NCI-H128 (cell line): ENCODE measurements around the gene IFI16.
"Not testable (repeated sequence)": the region's sequence is repeated elsewhere in the genome, so short reads cannot be mapped to it uniquely, and the experiment has no call there.

Source experiments
- DNase-seq: peaks from one replicate; lab custom pipeline; 2025; ENCODE audit not compliant: unreplicated experiment; lab: John Stamatoyannopoulos, UW

Gene IFI16

GRCh38 chr1:159009704-159010361, at the start of gene IFI16:
TSS of gene IFI16 (plus strand) at chr1:159009907. CDS start at chr1:159014681, 4,774 bp downstream.
- DNase-seq, result no peak

GRCh38 chr1:158961178-158961577, 48.5 kb upstream of the IFI16 start:
- DNase-seq, result no peak

GRCh38 chr1:158962983-158963382, 46.7 kb upstream of the IFI16 start:
- no peak for DNase-seq

DNA sequence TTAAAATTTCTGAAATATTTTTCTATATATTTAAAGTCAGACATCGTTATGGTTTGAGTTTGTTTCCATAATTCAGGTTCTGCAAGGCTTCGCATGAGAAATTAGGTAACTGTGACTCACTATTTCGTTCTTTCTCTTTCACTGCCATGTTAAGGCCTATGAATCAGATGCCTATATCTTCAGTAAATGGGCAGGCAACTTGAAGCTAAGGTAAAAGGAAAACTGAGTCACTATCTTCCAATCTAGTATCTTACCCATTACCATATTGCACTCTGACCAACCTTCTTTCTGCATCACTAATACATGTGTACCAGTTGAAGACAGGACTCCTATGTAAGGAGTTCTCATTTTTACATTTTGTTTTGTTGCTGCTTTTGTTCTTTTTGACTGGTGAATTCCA, 40.5 kb upstream of the IFI16 start:
- no peak for DNase-seq

GRCh38 chr1:158969855-158970254, 39.9 kb upstream of the IFI16 start:
- no peak for DNase-seq

- no peak for DNase-seq
Observed at GRCh38 chr1:158972841-158973240, 36.9 kb upstream of the IFI16 start.

DNA sequence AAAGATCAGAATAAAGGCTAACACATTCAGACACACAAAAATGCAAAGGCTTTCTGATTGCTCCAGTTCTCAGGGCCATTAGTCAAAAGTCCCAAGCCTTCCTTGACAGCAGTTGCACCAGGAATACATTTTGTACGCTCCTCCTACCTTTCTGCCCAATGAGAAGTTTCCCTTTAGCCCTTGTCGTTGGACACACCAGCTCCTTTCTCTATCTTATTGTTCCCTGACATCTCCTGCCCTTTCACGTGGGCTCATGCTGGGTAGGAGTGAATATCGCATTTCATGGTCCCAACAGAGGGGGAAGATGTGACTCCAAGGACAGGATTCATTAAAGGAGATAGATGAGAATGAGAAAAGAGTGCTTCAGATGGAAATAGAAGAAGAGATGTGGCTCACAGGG, 33.5 kb upstream of the IFI16 start:
- DNase-seq, result no peak

GRCh38 chr1:158978730-158979129, 31.0 kb upstream of the IFI16 start:
- no peak for DNase-seq

GRCh38 chr1:158979229-158979628, 30.5 kb upstream of the IFI16 start:
- DNase-seq, result no peak

DNA sequence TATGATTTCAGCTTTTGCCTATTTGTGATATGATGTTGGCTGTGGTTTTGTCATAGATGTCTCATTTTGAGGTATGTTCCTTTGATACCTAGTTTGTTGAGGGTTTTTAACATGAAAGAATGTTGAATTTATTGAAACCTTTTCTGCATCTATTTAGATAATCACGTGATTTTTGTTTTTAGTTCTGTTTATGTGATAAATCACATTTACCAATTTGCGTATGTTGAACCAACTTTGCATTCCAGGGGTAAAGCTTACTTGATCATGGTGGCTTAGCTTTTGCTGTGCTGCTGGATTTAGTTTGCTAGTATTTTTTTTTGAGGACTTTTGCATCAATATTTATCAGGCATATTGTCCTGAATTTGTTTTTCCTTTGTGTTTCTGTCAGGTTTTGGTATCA, 26.5 kb upstream of the IFI16 start:
- no peak for DNase-seq

DNA sequence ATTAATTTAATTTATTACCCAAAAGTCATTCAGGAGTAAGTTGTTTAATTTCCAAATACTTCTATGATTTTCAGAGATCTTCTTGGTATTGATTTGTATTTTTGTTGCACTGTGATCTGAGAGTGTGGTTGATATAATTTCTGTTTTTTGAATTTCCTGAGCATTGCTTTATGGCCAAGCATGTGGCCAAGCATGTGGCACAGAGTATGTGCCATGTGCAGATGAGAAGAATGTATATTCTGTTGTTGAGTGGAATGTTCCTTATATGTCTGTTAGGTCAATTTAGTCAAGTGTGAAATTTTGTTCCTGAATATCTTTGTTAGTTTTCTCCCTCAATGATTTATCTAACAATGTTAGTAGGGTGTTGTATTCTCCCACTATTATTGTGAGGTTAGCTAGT, 25.3 kb upstream of the IFI16 start:
- no peak for DNase-seq

GRCh38 chr1:158989424-158989823, 20.3 kb upstream of the IFI16 start:
- no peak for DNase-seq

DNA sequence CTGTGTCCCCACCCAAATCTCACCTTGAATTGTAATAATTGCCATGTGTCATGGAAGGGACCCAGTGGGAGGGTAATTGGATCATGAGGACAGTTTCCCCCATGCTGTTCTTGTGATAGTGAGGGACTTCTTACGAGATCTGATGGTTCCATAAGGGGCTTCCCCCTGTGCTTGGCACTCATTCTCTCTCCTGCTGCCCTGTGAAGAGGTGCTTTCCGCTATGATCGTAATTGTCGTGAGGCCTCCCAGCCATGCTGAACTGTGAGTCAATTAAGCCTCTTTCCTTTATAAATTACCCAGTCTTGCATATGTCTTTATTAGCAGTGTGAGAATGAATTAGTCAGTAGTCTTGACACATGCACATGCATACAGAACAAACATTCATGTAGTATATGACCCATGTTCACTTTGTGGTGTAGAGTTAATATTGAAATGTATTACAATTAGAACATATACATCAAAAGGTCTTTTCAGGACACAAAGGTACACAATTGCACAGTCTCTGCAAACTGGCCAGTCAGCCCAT, 16.9 kb upstream of the IFI16 start:
- no peak for DNase-seq

GRCh38 chr1:158996998-158997397, 12.7 kb upstream of the IFI16 start:
- no peak for DNase-seq

GRCh38 chr1:158998037-158998780, 11.5 kb upstream of the IFI16 start:
- DNase-seq, result no peak

DNA sequence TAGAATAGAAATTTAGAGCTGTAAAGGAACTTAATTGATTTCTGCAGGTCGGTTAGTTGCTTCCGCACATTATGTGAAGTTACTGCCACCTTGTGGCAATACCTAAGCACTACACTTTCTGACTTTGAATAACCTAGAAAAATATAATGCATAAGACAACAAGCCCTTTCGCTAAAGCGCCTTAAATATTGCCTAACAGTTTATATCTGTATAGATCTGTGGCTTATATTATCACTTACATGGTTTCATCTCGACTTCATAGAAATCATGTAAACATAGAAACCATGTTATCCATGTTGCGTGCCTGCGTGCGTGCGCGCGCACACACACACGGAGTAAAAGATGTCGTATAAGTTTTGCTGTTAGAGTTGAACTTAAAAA, 10.9 kb upstream of the IFI16 start:
- DNase-seq, result no peak

- DNase-seq, result no peak
Observed at GRCh38 chr1:158999316-159000069, 10.2 kb upstream of the IFI16 start.

DNA sequence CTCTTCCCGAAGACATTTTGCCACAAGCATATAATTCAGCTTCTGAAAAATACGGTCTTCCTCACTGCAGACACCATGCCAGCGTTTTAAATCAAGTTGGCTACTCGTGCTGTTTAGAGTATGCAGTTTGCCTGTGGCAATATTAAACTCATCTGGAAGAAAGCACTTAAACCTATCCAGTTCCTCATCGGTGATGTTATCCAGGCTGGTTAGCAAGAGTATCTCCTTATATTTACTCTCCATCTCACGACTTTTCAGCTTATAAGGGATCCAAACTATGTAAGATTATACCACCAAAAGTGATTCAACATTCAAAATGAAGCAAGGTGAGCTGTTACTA, 9.7 kb upstream of the IFI16 start:
- no peak for DNase-seq

- no peak for DNase-seq
Observed at GRCh38 chr1:159000625-159001024, 9.1 kb upstream of the IFI16 start.

DNA sequence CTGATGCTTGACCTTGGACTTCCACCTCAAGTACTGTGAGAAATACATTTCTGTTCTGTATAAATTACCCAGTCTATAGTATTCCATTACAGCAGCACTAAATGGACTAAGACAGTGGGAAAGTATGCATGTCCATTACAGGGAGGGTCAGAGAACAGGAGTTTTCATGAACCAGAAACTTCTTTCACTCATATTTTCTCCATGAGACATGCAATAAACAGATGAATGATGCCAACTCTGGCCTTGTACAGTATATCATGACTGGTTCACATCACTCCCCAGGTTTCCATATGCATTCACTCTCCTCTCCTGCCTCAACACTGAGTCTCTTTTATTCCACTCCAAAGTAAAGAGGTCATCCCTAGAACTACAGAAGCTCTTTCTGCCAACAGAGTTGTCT, 4.5 kb upstream of the IFI16 start:
- DNase-seq, result no peak

DNA sequence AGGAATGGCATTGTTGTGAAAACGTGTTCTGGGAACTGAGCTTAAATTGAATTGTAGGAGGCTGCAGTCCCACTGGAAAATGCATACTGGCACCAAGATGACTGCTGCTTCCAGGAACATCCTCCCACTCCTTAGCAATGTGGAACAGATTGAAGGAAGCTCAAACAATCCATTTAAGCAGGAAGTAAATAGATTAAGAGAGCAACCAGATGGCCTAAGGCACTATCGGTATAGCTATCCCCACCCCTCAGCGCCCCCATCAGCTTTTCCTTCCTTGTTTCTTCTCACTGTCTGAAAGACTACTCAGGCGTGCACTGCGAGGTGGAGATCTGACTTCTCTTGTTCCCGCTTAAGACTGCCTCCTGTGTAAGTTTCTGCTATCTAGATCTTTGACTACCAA, 4.0 kb upstream of the IFI16 start:
- DNase-seq, result no peak

DNA sequence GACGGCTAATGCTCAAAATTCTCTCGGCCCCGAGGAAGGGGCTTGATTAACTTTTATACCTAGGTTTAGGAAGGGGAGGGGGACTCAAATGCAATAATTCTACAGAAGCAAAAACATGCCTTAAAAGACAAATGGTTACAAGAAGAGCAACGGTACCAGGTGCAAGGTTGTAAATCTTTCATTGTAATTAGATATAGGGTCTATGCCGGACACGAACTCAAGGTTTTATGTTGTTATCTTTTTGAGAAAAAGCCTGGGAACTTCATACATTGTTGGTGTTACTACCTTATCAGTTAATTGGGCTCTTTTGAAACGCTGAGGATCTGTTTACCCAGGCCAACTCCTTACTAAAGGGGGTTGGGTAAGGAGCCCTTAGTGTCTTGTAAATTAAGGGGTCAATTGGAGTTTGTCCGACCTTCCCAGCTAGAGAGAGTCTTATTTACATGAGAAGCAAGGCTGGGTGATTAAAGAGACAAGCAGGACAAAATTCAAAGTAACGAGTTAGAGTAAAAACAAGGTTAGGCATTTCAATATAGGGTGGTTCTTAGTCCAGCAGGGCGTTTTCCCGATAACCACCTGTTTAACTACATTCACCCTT, 3.4 kb upstream of the IFI16 start:
- DNase-seq, result not testable (repeated sequence)
